NCI-H2107 treated with DMSO at 0.1 percent for 48 hours (cell line): Measurements from ENCODE around the gene SMOC2.
"Not testable (repeated sequence)": the region's sequence is repeated elsewhere in the genome, so short reads cannot be mapped to it uniquely, and the experiment has no call there.

ENCODE experiments used
- DNase-seq: peaks from one replicate; lab custom pipeline; 2025; ENCODE audit not compliant: unreplicated experiment; lab: John Stamatoyannopoulos, UW

SMOC2 gene

GRCh38 chr6:168563656-168564055 is 122.7 kb downstream of the SMOC2 start:
- DNase-seq: no peak

DNA sequence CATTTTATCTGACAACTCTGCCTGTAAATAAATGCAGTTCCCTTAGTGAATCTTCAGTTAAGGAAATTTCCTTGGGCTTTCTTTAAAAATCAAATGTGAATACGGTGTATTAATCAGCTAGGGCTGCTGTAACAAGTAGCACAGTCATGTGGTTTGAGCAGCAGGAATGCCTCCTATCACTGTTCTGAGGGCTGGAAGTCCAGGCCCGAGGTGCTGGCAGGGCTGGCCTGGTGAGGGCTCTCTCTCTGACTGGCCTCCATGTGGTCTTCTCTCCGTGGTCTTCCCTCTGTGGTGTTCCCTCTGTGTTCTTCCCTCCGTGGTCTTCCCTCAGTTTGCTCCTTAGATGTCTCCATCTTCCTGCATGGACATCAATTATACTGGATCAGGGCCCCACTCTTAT is 124.1 kb downstream of the SMOC2 start:
- DNase-seq: no peak

DNA sequence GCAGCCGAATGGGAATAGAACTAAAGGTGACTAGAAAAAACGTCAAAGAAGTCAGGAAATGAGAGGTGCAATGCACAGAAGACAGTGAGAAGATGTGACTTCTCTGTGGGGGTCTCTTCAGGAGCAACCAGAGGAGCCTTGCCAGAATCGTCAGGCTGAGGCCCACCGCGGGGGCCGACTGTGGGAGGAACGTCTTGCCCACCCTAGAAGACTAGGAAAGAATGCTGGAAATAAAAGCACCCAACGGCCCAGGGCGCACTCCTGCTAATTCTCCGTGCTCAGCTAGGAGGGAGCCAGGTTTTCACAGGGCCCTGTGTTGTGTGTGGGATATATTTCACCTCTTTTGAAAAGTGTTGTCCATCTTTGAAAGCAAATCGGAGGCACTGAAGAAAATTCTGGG is 129.2 kb downstream of the SMOC2 start:
- DNase-seq: no peak

DNA sequence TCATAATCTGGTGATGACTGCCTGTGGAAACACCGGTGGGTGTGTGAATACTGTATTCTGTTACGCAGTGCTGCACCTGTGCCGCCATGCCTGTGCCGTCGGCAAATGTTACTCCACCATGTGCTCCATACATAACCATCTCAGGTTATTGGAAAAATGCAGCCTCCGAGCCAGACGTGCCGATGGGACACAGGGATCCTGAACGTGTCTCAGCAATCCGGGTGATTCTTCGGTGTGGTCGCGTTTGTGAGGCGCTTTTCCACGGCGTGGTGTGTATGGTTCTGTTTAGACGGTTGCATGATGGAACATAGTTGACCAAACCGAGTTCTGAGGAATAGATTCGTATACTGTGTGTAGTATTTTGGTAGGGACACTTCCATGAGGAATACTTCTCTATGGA is 130.3 kb downstream of the SMOC2 start:
- no peak for DNase-seq

DNA sequence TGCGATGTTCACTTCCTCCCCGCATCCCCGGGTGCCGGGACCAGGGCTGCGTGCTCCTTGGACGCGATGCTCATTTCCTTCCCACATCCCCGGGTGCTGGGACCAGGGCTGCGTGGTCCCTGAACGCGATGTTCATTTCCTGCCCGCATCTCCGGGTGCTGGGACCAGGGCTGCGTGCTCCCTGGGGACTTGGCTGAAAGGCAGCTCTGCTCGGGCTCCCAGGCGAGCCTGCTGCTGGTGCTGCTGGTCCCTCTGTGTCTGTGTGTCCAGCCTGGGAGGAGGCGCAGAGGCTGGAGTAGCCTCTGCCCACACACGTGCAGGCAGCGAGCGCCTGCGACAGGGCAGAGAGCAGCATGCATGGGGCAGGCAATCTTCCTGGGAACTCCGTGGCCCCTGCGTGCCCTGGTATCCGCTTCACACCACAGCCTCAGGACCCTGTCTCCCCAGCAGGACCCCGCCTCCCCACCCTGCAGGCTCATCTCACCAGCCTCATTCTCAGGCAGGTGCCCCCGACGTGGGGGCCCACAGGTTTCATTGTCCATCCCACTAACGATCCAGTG is 132.4 kb downstream of the SMOC2 start:
- not testable (repeated sequence) for DNase-seq

DNA sequence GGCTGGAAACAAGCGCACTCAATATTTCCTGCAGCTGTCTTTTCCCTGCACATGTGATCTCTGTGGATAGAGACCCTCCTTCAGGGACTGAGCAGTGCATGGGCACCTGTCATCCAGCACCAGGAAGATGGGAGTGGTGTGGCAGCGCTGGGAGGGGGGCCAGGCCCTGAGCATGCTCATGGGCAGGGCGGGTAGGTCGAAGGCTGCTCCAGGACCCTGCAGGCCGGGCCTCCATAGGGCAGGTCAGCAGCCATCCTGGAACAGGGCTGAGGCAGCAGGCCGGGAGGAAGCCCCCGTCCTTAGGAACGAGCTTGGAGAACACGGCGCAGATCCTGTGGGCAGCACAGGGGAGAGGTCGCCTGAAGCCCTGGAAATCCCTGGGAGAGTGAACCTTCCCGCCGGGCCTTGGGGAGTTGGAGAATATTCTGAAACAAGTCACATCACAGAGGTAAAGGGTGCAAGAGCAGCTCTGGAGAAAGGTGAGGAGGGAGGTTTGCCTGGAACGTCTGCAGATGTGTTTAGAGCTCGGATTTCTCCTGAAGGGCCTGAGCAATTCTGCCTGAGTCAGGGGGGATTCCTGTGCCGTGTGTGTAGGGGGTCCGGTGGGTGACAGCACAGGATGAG is 133.2 kb downstream of the SMOC2 start:
- DNase-seq: no peak

DNA sequence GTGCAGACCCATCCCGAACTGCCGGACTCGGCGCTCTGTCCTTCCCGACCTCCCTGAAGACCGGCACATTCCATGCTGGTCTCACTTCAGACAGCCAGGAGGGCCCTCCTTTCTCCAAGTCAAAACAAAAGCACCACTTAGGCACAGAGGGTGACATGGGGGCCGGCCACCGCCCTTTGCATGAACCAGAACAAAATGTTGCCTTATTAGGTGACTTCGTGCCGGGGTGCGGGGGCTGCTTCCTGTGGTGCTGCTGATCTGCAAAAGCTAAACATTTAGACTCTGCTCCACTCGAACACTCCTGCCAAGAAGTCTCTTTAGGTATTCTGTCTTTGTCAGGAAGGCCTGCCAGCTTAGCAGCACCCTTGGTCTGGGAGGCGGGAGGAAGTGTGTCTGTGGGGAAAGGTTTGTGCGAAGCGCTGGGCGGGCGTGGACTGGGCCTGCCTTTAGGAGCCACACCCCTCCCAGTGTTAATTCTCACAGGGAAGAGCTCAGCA is 133.8 kb downstream of the SMOC2 start:
- DNase-seq: no peak

DNA sequence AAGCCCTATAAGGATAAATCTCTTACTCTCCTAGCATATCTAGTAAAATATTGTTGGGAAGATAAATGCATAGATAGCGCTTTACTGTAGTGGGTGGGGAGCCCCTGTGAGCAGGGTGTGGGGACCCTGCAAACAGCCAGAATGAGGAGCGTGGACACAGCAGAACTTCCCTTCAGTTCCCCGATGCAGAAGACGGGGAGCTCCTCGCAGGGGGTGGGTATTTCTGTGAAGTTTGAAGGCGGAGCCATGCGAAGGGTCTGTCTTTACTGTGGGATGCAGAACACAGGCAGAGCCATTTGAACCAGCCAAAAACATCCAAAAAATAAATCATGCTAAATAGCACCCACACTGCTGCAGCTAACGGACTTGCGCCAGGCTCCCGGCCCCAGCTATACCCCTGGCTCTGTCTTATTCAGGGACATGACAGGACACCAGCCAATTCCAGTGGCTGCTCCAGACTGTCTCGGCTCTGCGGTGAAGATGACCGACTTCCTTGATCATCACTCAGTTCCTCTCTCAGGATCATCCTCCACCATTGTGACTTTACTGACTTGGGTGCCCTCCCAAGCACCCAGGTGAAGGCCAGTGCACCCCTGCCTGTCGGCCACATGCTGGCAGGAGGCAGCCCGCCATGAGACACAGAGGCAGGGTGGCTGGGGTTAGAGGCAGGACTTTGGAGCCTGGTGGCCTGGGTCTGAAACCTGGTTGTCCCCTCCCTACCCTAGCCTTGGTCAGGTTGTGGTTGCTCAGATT is 134.5 kb downstream of the SMOC2 start:
- DNase-seq: no peak

DNA sequence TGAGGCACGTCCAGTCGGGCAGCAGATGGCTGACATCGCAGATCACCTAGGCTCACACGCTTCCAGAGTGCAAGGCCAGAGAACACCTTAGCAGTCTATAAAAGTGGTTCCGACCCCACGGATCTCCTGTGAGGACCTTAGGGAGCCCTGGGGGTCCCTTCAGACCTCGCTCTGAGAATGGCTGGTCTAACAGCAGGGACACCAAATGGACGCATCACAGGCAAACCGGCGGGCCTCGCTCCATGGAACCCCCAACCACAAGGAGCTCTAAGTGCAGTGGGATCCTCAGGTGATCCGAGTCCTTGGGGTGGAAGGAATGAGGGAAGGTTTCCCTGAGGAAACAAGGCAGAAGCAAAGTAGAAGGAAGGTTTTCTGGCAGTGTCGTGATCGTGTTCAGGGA is 135.4 kb downstream of the SMOC2 start:
- no peak for DNase-seq

DNA sequence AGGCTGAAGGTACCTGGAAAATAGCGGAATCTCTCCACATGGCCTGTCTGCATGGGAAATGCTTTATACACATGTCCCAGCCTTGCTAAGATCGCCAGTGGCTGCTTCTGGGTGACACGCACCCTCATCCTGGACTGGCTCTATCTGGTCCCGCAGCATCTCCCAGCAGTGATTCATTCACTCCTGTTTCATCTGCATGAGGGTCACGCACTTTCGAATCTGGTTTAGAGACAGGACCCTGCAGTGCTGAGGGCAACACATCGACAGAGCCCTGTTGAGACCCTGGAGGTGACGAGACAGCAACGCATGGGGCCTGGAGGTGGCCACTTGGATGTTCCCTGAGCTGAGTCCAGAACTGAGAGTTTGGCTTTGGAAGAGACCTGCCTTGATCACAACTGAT is 136.5 kb downstream of the SMOC2 start:
- no peak for DNase-seq

GRCh38 chr6:168578036-168578435 is 137.1 kb downstream of the SMOC2 start:
- DNase-seq: no peak

DNA sequence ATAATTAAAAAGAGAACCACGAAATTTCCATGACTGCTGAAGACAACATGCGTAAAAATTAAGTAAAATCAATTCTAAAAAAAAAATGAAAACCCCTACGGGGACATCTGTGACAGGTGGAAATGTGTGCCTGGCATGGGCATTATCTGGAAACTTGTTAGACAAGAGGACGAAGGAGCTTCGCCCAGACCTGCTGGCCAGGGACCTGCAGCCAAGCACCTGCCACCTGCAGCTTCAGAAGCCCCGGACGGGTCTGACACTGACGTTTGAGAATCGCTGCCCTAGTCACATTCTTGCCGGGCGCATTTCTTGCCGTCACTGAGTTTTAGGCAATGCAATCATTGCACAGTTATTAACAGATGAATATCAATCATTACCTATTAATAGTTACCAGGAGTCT is 140.3 kb downstream of the SMOC2 start:
- no peak for DNase-seq

DNA sequence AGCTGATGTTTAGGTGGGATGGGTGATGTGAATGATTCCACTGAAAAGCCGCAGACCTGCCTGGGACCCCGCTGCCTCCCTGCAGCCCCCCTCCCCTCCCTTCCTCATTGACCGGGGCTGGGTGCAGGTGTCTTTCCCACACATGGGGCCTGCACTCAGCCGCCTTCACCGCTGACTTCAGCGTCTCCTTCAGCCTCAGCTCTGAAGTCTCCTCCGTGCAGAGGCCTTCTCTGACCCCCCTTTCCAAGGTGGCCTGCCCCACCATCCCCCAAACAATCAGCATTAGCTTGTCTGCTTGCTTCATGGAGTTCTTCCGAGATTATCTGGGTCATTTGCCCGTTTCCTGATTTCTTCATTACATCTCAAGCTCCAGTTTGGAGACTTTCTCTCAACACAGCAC is 140.7 kb downstream of the SMOC2 start:
- no peak for DNase-seq

DNA sequence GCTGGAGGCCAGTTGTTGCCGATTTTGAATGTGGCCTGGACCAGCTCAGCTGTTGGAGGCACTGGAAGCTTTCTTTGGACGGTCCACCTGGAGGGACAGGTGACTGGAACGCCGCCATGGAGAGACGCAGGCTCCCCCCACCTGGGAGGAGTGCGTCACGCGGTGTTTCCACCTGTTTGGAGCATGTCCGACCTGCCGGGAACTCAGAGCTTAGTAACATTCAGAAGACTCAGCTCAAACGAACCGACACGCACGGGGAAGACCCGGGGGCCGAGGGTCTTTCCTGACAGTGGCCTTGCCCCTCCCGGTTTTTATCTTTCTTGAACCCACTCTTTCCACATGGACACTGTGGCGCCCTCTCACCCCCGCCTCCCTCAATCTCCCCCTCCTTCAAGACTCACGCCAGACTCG is 141.6 kb downstream of the SMOC2 start:
- no peak for DNase-seq

DNA sequence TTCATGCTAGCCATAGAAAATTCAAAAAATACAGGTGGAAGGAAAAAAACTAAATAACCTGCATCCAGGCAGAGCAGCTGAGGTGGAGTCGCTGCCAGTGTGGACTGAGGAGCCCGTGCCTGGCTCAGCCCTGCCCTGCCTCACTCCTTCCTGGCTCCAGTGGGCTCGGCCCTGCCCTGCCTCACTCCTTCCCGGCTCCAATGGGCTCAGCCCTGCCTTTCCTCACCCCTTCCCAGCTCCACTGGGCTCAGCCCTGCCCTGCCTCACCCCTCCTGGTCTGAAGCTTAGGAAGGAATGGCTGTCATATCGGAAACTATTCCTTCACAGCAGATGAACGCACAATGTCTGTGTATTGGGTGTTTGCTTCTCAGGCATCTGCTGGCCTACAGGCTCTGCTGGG is 142.1 kb downstream of the SMOC2 start:
- DNase-seq: no peak

GRCh38 chr6:168583821-168584220 is 142.8 kb downstream of the SMOC2 start:
- DNase-seq: no peak

GRCh38 chr6:168584249-168584648 is 143.3 kb downstream of the SMOC2 start:
- DNase-seq: peak; percentile 74

DNA sequence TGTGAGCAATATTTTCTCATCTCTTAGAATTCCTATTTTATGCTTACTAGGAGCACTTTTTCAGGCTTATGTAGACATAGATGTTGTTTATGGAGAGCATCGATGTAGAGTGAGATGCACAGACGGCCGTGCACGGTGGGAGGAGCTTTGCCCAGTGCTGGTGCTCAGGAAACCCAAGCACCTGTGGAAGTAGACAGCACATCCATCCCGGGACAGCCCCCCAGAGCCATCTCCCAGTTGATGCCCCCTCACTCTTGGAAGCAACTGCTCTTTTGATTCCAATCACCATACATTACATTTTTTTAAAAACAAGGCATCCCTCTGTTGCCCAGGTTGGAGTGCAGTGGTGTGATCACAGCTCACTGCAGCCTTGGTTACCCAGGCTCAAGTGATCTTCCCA is 143.7 kb downstream of the SMOC2 start:
- no peak for DNase-seq

- no peak for DNase-seq
These were observed 144.5 kb downstream of the SMOC2 start for GRCh38 chr6:168585441-168585840.

DNA sequence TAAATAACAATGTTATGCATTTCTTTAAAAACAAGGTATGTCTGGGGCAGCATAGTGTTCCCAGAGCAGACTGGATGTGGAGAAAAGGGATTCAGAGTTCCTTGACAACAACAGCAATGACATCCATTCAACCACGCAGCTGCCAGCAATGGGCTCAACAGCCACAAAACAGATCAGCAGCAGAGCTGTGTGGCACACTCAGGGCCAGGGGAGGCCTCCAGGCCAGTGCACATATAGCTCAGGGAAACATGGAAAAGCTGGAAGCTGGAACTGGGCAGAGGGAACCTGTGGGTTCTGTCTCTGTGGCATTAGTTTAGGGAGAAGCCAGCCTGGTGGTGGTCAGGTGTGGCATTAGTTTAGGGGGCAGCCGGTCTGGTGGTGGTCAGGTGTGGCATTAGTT is 148.3 kb downstream of the SMOC2 start:
- DNase-seq: no peak

DNA sequence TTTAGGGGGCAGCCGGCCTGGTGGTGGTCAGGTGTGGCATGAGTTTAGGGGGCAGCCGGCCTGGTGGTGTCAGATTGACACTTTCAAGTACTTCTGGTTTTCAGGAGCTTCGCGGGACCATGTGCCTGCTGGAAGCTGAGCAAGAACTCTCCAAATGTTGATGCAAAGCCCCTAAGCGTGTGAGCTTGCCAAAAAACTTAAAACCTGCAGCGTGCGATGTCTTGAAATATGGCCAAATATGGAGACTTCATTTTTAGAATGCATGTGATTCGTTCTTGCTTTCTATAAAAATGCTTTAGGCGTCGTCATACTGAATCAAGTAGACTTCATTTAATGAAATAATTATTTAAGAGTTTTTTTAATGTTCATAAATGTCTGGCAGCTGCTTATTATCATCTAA is 149.4 kb downstream of the SMOC2 start:
- DNase-seq: no peak

GRCh38 chr6:168596344-168596743 is 155.4 kb downstream of the SMOC2 start:
- peak; percentile 30 for DNase-seq
